NCI-H2081 treated with DMSO at 0.1 percent for 48 hours (cell line): Measurements from ENCODE around the gene IL27RA.

Source experiments
- DNase-seq: peaks from one replicate; lab custom pipeline; 2025; lab: John Stamatoyannopoulos, UW

Gene IL27RA

DNA sequence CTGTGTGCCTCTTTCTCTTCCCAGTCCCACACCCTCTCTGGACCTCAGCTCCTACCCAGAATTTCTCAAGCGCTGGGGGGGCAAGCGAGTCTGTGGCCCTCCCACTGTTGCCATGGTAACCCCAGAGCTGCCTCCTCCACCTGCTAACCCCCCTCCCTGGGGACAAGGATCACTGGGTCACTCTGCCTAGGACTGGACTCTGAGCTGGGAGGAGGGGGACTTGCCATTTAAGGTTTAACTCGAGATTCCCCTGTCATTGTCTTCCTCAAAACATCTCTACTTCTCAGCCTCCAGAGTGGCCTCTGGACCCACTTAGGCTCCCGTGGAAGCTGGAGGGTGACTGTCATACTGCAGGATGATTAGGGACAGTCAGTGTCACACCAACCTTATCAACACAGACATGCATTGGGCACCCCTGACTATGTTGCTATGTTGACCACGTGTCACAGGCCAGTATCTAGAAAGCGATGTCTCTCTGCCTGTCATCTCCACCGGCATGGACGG is 28.1 kb downstream of the IL27RA start:
- DNase-seq: no peak

DNA sequence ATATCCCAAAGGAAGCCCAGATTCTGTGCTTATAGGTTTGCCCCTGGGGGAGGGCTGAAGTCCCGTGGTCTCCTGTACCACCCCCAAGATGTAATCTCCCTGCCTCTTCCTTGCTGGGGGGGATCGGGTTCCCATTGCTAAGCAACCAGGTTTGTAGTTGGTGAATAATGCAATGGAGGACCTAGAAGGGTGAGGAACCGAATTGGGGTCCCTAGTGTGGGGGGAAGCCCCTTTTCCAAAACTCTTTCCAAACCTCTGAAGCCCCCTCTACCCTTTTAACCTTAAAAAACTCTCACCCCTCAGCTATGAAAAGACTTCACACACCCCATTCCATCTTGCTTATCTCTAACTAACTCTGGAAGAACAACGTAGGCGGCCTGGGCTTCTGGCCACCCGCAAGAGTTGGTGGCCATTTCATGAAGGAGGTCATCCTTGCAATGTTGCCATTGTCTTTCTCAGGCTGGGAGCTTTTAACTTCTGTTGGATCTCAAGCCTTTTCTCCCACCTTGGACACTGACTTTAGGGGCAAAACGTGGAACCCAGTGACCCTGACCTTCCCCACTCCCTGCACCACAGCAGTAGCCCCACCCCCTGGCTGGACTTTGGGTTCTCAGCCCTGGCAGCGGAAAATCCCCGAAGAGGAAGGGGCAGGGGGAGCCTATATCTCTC is 29.7 kb downstream of the IL27RA start:
- no peak for DNase-seq

DNA sequence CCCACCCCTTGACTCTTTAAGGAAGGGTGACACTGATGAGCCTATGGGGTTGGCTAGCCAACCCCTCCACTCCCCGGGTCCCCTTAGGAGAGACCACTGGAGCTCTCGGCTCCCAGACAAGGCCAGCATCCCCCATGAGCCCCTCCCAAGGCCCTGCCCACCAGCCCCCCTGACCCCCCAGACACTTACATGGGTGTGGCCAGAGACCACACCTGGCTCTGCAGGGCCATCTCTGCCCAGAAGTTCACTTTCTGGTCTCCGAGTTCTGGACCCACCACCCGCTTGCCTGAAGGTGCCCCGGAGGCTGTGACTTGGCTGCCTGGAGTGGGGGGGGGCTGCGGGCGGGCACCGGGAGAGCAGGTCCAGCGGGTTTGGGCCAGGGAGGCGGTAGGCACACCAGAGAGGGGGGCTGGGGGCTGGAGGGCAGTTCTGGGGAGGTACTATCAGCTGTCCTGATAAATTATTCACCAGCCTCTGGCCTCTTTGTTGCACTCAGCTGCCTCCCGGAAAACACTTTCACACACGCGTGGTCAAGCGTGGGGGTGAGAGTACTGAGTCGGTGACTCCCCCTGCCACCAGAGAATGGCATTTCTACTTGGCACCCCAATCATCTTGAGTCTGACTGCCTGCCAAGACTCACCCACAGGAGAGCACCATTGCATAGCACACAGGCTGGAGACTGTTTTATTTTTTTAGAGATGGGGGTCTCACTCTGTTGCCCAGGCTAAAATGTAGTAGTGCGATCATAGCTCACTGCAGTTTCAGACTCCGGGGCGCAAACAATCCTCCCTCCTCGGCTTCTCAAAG is 30.4 kb downstream of the IL27RA start, which contains the start of gene PALM3:
TSS of gene PALM3 (minus strand) at position 326 of the 807 bp plus-strand sequence. CDS start at position 230, 96 bp downstream.
- no peak for DNase-seq

DNA sequence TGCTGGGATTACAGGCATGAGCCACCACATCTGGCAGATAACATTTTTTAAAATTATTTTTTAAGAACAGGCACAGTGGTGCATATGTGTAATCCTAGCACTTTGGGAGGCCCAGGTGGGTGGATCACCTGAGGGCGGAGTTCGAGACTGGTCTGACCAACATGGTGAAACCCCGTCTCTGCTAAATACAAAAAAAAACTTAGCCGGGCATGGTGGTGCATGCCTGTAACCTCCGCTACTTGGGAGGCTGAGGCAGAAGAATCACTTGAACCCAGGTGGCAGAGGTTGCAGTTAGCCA is 30.9 kb downstream of the IL27RA start:
- DNase-seq: no peak

DNA sequence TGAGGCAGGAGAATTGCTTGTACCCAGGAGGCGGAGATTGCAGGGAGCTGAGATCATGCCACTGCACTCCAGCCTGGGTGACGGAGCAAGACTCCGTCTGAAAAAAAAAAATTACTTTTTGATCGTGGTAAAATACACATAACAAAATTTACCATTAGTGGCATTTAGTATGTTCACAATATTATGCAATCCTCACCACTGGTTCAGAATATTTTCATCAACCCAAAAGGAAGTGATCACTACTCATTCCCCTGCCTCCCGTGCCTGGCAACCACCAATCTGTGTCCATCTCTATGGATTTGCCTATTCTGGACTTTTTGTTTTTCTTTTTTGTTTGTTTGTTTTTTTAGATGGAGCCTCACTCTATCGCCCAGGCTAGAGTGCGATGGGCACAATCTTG is 31.5 kb downstream of the IL27RA start:
- DNase-seq: no peak

DNA sequence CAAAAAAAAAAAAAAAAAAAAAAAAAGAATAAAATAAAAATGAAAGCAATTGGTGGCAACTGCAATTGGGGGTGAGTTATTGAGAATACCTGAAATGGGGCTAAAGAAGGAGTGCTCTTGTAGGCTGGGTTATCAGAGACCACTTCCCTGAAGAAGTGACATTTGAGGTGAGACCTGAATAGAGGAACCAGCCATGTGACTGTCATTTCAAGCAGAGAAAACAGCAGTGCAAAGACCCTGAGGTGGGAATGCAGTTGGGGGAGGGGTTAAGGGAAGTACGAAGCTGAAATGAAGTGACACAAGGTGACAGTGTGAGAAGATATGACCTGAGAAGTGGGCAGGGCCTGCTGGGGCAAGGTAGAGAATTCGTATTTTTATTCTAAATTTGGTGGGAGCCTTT is 34.6 kb downstream of the IL27RA start:
- no peak for DNase-seq

DNA sequence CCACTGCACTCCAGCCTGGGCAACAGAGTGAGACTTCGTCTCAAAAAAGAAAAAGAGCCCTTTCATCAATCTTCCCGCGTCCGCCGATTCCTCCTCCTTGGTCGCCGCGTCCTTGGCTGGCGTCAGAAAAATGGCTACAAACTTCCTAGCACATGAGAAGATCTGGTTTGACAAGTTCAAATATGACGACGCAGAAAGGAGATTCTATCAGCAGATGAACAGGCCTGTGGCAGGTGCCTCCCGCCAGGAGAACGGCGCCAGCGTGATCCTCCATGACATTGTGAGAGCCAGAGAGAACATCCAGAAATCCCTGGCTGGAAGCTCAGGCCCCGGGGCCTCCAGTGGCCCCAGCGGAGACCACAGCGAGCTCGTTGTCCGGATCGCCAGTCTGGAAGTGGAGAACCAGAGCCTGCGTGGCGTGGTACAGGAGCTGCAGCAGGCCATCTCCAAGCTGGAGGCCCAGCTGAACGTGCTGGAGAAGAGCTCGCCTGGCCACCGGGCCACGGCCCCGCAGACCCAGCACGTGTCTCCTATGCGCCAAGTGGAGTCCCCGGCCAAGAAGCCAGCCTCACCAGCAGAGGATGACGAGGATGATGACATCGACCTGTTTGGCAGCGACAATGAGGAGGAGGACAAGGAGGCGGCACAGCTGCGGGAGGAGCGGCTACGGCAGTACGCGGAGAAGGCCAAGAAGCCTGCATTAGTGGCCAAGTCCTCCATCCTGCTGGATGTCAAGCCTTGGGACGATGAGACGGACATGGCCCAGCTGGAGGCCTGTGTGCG is 38.9 kb downstream of the IL27RA start:
- no peak for DNase-seq

DNA sequence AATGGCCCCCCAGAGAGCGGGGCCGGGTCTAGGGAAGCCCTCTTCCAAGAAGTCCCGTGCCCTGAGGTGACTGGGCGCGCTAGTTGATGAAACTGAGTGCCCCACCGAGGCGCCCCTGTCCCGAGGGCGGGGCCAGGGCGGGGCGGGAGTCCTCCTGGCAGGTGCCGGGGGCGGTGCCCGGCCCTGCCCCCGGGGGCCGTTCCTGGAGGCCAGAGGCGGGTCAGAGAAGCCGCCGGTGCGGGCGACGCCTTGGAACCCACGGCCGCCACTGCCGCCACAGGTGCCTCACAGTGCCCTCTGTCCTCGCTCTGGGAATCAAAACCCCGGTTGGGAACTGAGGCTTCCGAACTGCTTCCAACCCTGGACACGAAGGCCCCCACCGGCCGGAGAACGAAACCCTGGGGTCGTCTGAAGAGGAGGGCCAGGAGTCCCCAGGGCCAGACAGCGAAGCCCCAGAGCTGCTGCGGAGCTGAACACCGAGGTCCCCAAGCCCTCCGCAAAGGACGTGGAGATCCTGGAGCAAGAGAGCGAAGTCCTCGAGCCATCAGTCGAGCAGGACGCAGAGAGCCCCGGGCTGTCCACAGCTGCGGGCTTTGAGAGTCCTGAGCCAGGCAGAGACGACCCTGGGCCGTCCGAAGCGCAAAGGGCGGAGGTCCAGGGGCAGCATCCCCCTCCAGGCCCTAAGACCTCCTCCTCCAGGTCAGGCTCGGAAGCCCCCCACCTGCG is 41.1 kb downstream of the IL27RA start, which contains the start of gene MISP3:
TSS of gene MISP3 (plus strand) at position 252 of the 726 bp plus-strand sequence. CDS start 524 bp downstream, outside the sequence.
- no peak for DNase-seq

DNA sequence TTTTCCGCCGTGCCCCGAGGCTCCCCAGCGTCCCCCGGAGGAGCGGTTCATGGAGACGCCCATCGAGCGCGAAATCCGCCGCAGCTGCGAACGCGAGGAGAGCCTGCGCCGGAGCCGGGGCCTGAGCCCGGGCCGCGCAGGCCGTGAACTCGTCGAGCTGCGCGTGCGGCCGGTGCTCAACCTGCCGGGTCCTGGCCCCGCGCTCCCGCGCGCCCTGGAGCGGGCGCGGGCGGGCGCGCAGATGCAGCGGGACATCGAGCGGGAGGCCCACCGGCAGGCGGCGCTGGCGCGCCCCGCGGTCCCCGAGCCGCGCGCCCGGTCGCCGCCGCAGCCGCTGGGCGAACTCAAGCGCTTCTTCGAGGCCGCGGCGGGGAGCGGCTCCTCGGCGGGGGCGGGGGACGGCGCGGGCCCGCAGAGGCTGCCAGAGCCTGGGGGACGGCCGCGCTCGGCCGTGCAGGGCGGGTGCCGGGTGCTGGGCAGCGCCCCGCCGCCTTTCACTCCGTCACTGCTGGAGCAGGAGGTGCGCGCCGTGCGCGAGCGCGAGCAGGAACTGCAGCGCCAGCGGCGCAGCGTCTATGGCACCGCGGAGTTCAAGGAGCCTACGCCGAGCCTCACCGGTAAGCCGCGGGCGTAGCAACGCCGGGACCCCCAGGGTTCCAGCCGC is 41.8 kb downstream of the IL27RA start:
- DNase-seq: no peak

DNA sequence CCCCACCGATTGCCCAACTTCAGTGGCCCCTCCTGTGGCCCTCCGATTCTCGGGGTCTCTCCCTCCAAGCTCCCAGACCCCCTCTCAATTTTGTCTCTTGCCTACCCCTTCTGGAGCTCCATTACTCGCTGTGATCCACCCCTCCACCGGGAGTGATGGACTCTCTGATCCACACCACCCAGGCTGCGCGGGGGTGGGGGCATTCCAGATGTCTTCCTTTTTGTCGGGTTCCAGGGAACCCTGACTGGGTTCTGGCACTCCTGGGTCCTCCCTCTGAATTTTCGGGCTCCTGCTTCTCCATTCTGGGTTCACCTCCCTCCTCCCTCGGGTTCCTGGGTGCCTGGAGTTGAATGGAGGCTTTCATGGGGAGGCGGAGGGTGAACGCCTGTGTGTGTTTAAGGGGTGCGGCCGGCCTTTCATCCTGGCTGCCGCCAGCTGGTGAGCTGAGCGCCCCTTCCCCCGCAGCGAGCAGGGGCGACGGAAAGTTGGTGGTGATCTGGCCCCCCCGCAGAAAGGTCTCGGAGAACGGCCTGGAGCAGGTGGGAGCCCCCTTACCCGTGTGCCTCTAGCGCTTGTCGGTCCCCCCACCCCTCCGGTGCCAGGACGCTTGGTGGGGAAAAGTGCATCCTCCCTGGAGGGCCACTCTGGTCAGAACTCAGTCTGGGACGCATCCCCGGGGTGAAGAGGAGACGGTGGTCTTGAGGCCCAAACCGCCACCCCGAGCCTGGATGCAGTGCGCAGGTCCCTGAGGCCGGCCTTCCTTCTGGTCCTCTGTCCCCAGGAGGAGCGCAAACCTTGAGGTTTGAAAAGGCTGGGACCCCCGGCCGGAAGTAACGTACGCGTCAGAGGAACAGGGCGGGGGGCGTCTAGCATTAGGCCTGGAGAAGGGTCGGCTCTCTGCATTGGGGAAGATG is 42.6 kb downstream of the IL27RA start:
- DNase-seq: no peak

DNA sequence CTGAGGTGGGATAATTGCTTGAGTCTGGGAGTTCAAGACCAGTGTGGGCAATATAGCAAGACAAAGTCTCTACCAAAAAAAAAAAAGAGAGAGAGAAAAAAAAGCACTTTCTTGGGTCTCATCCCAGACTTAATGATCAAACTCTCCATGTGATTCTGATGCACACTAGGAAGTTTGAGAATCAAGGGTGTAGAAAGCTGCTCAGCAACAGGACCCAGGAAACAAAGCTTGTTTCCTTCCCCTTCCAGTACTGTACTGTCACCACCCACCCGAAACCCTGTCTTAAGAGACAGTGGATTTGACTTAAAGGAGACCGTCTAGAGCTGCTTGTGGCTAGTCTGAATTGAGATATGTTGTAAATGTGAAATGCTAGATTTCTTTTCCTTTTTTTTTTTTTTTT is 46.8 kb downstream of the IL27RA start:
- DNase-seq: no peak

DNA sequence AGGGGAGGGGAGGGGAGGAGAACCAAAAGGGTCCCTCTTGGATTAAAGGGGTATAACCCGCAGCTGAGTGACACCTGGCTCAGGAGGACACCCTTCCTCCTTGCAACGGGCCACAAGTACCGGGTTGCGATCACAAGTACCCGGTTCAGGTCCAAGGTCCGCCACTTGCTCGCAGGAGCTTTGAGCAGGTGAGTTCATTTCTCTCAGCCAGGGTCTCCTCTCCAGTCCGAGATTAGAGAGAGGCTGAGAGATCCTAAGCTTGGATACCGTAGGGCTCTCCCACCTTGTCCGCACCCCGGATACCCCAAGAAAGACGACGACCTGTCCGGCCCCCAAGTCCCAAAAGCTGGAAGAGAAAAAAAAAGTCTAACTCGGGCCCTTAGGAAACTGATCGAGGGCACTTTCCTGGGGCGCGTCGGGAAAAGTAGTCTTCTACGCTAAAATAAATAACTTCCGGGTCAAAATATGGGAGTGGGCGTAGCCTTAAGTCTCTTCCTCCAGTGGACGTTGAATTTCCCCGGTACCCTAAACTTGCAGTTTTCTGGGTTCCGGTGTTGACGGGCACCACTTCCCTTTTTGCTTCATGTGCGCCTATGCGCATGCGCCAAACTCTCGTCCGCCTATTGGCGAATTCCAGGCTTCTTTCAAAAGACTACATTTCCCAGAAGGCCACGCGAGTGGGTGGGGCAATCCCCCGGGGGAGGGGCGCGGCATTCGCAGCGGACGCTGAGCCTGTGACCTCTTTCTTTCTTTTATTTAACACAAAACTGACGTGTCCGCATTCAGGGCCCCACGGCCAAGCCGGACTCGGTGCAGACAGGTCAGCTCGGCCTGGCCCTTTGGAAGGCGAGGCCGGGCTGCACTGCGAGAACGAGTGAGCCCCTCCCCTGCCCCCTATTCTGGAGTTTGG is 49.6 kb downstream of the IL27RA start:
- peak; percentile 96 for DNase-seq

DNA sequence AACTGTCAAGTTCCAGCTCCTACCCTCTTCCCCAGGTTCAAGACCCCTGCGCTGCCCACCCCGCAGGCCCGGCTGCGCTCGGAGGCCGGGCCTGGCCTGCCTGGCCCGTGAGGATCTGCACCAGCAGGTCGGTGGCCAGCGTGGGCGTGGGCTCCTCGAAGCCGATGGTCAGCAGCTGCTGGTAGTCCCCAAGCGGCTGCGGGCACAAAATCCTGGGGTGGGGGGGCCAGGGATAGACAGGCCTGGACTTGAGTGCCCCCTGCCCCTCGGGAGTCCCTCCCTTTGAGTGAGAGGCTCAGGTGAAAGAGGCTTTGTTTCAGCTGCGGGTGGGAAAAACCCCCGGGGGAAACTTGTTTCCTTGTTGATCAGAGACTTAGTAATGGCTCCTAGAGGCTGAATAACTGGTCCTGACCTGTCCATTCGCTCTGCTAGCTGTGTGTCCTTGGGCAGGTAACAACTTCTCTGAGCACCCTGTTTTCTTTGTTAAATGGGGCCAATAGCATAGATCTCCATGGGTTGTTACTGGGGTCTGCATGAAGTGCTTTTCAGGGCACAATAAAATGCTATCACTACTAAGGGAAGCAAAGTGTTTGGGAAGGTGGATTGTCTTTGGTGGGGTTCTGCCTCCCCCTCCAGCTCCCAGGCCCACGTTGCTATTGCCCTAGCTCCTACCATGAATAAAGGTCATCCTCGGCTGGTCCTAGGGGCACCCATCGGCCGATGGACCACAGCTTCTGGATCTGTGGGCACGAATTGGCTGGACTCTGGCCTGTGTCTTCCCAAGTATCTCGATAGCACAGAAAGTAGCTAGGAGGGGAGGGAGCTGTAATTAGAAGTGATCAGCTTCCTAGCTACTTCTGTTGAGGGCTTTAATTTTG is 50.5 kb downstream of the IL27RA start:
- DNase-seq: no peak

DNA sequence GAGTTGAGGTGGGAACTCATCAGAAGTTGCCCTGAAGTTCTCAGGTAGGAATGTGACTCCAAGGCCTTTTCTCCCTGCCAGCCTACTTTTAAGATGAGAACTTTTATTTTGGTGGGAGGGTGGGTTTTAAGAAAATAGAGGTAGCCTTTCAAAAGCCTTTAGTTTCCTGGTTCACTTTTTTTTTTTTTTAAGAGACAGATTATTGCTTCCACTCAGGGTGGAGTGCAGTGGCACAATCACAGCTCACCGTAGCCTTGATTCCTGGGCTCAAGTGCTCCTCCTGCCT is 51.1 kb downstream of the IL27RA start:
- no peak for DNase-seq

DNA sequence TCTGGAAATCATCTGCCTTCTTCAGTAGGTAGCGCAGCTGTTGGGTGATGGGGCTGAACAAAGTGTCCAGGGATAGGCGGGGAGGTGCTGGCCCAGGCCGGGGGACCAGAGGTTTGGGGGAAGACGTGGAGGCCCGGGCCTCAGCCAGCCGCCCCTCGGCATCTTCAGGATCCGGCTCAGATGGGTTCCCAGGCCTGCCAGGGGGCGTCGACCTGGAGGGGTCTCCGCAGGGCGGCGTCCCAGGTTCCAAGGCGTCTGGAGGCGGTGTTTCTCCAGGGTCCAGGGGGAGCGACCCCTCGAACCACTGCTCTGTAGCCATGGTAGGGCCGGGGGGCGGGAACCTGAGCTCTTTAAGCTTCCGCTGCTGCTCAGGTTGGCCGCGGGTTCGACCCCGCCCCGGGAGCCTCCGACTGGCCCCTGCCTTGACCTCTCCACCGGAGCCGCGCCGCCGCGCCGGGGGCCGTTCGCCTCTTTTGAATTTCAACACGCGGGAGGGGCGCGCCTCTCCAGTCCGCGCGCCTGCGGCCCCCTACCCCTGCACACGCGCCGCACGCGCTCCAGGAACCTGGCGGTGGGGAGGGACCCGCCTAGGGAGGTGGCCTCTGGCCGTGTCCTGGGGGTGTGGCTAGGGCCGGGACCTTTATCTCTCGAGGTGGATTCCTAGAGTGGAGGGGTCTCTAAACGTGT is 53.9 kb downstream of the IL27RA start, which contains the start of gene C19orf67:
TSS of gene C19orf67 (minus strand) at position 475 of the 687 bp plus-strand sequence. CDS start at position 319, 156 bp downstream.
- DNase-seq: no peak

DNA sequence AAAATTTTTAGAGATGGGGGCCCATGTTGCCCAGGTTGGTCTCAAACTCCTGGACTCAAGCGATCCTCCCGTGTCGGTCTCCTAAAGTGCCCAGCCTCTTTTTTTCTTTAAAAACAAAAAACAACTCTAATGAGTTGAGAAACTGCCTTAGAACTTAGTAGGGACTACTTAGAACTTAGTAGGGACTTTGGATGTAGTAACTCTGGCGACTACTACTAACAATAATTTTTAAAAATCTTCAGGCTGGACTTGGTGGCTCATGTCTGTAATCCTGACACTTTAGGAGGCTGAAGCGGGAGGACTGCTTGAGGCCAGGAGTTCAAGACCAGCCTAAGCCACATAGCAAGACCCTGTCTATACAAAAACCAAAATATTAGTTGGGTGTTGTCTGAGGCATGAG is 54.5 kb downstream of the IL27RA start:
- DNase-seq: no peak

DNA sequence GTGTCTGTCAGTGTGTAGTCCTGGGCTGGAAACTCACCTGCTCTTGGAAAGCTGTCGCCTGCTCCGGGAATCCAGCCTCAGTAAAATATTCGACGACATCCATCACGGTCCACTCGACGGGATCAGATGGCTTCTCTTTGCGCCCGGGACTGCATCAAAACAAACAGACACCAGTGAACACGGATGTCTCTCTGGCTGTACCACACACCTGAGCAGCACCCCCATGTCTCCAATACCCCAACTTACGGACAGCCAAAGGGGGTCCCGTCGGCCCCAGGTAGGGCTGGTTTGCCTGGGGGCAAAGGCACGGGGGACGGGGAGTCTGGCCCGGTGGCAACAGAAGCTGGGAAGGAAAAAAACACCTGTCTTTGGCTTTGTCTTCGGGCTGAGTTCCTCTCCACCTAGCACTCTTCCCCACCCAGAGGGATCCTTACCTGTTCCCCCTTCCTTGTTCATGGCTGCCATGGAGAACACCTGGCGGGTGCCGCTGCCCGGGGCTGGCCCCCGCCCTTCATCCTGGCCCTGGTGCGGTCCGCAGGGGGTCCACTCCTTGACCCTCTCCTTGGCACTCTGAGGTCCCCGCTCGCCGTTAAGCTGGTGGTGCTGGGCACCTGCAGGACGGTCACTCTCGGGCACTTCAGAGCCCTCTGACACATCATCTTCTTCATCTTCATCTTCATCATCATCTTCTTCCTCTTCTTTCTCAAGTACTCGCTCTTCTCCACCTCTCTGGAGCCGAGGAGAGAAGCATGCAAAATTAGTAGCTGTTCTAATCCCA is 57.3 kb downstream of the IL27RA start:
- no peak for DNase-seq
